Measurements from ENCODE around the gene LMO7. TPM values are rescaled to one million over a fixed set of nuclear protein-coding genes. Genes with fewer than 3 reads are reported as not detected.

LMO7 gene
- total and polyA plus RNA-seq, 2 of the 13 experiments (the other 11 are each of a cell fraction or from before 2014, with no cell fraction given) = 34.0 to 121 TPM

GRCh38 chr13:75760131-75761021 is 124.2 kb downstream of the LMO7 start (continued):
- peak; percentile 77 for TF ChIP-seq ZNF614 (CRISPR knock-in tag; IDR thresholded peaks at IDR 0.05; ENCODE audit: borderline replicate concordance)
- no peak for TF ChIP-seq ZNF841 (CRISPR knock-in tag; IDR thresholded peaks at IDR 0.05; ENCODE audit: borderline replicate concordance)
- no peak for TF ChIP-seq IRX3 (CRISPR knock-in tag; IDR thresholded peaks at IDR 0.05; ENCODE audit: borderline replicate concordance, low read depth)
- no peak for TF ChIP-seq USF2 (IDR thresholded peaks at IDR 0.05; ENCODE audit: low read depth, low read length)
- TF ChIP-seq USF2 (CRISPR knock-in tag; IDR thresholded peaks at IDR 0.05; ENCODE audit: borderline replicate concordance) = no peak
- TF ChIP-seq ZBTB8A (CRISPR knock-in tag; IDR thresholded peaks at IDR 0.05; ENCODE audit: borderline replicate concordance, low read depth) = no peak
- TF ChIP-seq ZNF768 (CRISPR knock-in tag; IDR thresholded peaks at IDR 0.05) = no peak
- TF ChIP-seq ZBTB7A (CRISPR knock-in tag; IDR thresholded peaks at IDR 0.05) = no peak
- TF ChIP-seq ZNF770 (CRISPR knock-in tag; IDR thresholded peaks at IDR 0.05) = no peak
- peak; percentile 85; the same call in 1 of the 2 replicates for TF ChIP-seq GATA4 (IDR thresholded peaks at IDR 0.05; ENCODE audit: borderline replicate concordance, low read depth)
- TF ChIP-seq ZNF775 (CRISPR knock-in tag; IDR thresholded peaks at IDR 0.05; ENCODE audit: borderline replicate concordance) = no peak
- TF ChIP-seq ZNF749 (CRISPR knock-in tag; IDR thresholded peaks at IDR 0.05; ENCODE audit: borderline replicate concordance) = no peak; the same call in 1 of the 2 replicates
- no peak for TF ChIP-seq AGO2 (optimal IDR thresholded peaks at IDR 0.05; ENCODE audit: low read depth, low read length)
- no peak for TF ChIP-seq ELF1 (CRISPR knock-in tag; IDR thresholded peaks at IDR 0.05)
- TF ChIP-seq ZNF737 (CRISPR knock-in tag; IDR thresholded peaks at IDR 0.05; ENCODE audit: borderline replicate concordance) = no peak
- TF ChIP-seq GATAD1 (CRISPR knock-in tag; IDR thresholded peaks at IDR 0.05) = 0 out of 2 replicates have a peak, but pooled peaks have one; percentile 8
- TF ChIP-seq HDAC2 (CRISPR knock-in tag; IDR thresholded peaks at IDR 0.05) = peak; percentile 82
- no peak for TF ChIP-seq NR3C1 (CRISPR knock-in tag; IDR thresholded peaks at IDR 0.05)
- no peak; the same call in 1 of the 2 replicates for TF ChIP-seq HMG20B (CRISPR knock-in tag; conservative IDR thresholded peaks at IDR 0.05)
- TF ChIP-seq SSRP1 (CRISPR knock-in tag; IDR thresholded peaks at IDR 0.05) = 0 out of 2 replicates have a peak, but pooled peaks have one; percentile 26
- TF ChIP-seq ZBED4 (CRISPR knock-in tag; IDR thresholded peaks at IDR 0.05; ENCODE audit: borderline replicate concordance) = peak; percentile 64; the same call in 1 of the 2 replicates
- peak; percentile 70 for TF ChIP-seq KMT2B (CRISPR knock-in tag; IDR thresholded peaks at IDR 0.05)

All from HepG2 (cell line).